OCI-LY7 (cell line): ENCODE results near the gene NDN. TPM values are rescaled to one million over a fixed set of nuclear protein-coding genes. Genes with fewer than 3 reads are reported as not detected.

Experiments
- BruUV-seq: library from RNA; stranded (reverse); fragments of 400-500 nt; replicated peaks from 2 replicates; lab custom pipeline; 2021; lab: Mats Ljungman, UMichigan
- CTCF ChIA-PET: fragments of 300-600 bp; sonication (Branson Sonifier 250); formaldehyde crosslinking; loops from one replicate; lab custom pipeline; 2022; ENCODE audit warnings: antibody characterized with exemption; ENCODE audit not compliant: unreplicated experiment; lab: Charles Lee
- POLR2A ChIA-PET: fragments of 300-600 bp; sonication (Branson Sonifier 250); formaldehyde crosslinking; loops from one replicate; lab custom pipeline; 2022; ENCODE audit warnings: antibody characterized with exemption; lab: Charles Lee
- DNase-seq: peaks from one replicate; pipeline ENCODE4 v3.0.0-alpha.2; 2015; ENCODE audit warnings: low spot score
- H2AFZ ChIP-seq: fragments of 200-600 bp; sonication (generic), shearing (Covaris generic); 2 replicates; pipeline ENCODE4 v1.6.1; 2014; ENCODE audit warnings: mild to moderate bottlenecking, antibody characterized with exemption, low read length, moderate library complexity
- H3K27ac ChIP-seq: fragments of 200-600 bp; sonication (generic); 2 replicates; pipeline ENCODE4 v1.5.1; 2014; ENCODE audit warnings: mixed run types, low read depth, mild to moderate bottlenecking, moderate library complexity, low read length, inconsistent platforms; ENCODE audit not compliant: poor library complexity, severe bottlenecking
- H3K36me3 ChIP-seq: fragments of 200-600 bp; sonication (generic); 2 replicates; pipeline ENCODE4 v1.6.1; 2014; ENCODE audit warnings: mild to moderate bottlenecking, antibody characterized with exemption, low read length, moderate library complexity, mixed read lengths; ENCODE audit not compliant: insufficient read depth
- H3K4me1 ChIP-seq: fragments of 200-600 bp; sonication (generic); 2 replicates; pipeline ENCODE4 v1.5.1; 2014; ENCODE audit warnings: mild to moderate bottlenecking, low read length; ENCODE audit not compliant: insufficient read depth, poor library complexity, severe bottlenecking
- H3K4me2 ChIP-seq: fragments of 200-600 bp; sonication (generic); 2 replicates; pipeline ENCODE4 v1.6.1; 2014; ENCODE audit warnings: mild to moderate bottlenecking, low read length
- H3K4me3 ChIP-seq: fragments of 200-600 bp; sonication (generic); 2 replicates; pipeline ENCODE4 v1.5.1; 2014; ENCODE audit warnings: mild to moderate bottlenecking, low read depth, low read length; ENCODE audit not compliant: poor library complexity, severe bottlenecking
- H3K79me2 ChIP-seq: fragments of 200-600 bp; sonication (generic); 2 replicates; pipeline ENCODE4 v1.6.1; 2016; ENCODE audit warnings: low read depth, mild to moderate bottlenecking, low read length, moderate library complexity, mixed read lengths; ENCODE audit not compliant: insufficient read depth
- H3K9me2 ChIP-seq: fragments of 200-600 bp; sonication (generic); 2 replicates; pipeline ENCODE4 v1.6.1; 2016; ENCODE audit warnings: mild to moderate bottlenecking, low read length, mixed read lengths; ENCODE audit not compliant: insufficient read depth
- H3K9me3 ChIP-seq: fragments of 200-600 bp; sonication (generic); 2 replicates; pipeline ENCODE4 v1.6.1; 2014; ENCODE audit warnings: mild to moderate bottlenecking, mixed run types, low read length, mixed read lengths
- H4K20me1 ChIP-seq: fragments of 200-600 bp; sonication (generic); 2 replicates; pipeline ENCODE4 v1.6.1; 2014; ENCODE audit warnings: mild to moderate bottlenecking, antibody characterized with exemption, low read length, moderate library complexity, mixed read lengths; ENCODE audit not compliant: insufficient read depth
- EZH2phosphoT487 ChIP-seq: fragments of 200-600 bp; sonication (generic); IDR thresholded peaks from 2 replicates; pipeline ENCODE4 v1.6.1; 2018; ENCODE audit warnings: low read depth, borderline replicate concordance, mild to moderate bottlenecking, mixed run types, antibody characterized with exemption, low read length, moderate library complexity, mixed read lengths
- intact Hi-C: fragments of 100-400 bp; cut with micrococcal nuclease; formaldehyde crosslinking; loops from one replicate; pipeline ENCODE4 v1.10.0; 2022; ENCODE audit not compliant: unreplicated experiment
- total RNA-seq, 2 experiments: library from RNA; depleted of rRNA in 1 of 2; stranded (reverse); fragments of >200 nt in 1 of 2; shearing (Covaris generic) in 1 of 2; gene quantifications; 2 replicates each; pipeline ENCODE4 v1.2.3, GENCODE V29; 2014 to 2022
- TF ChIP-seq, protein P1 (sequence below): fragments of 200-600 bp; sonication (generic); conservative IDR thresholded peaks from 2 replicates; pipeline ENCODE4 v1.5.1; 2014; ENCODE audit warnings: mild to moderate bottlenecking, antibody characterized with exemption, low read length, moderate library complexity, mixed read lengths

The NDN gene
- total RNA-seq, 2 experiments from 2014 or later: not detected

- no peak for DNase-seq
- no peak overlapping the region for H3K4me2 ChIP-seq
- H3K27ac ChIP-seq: no peak overlapping the region
- H3K36me3 ChIP-seq: no peaks in the 10 kb centered on the region
- H3K4me1 ChIP-seq: no peaks in the 10 kb centered on the region
- no peak overlapping the region for H2AFZ ChIP-seq
- intact Hi-C loops: no loop called here
- no peaks in the 10 kb centered on the region for H3K79me2 ChIP-seq
- no peaks in the 10 kb centered on the region for H4K20me1 ChIP-seq
- no TSS peak for BruUV-seq
- H3K9me2 ChIP-seq: no peaks in the 10 kb centered on the region
- ChIA-PET POLR2A (interaction anchor here (0.5 kb wide), 1 partner anchor 17 kb away, joined by 3 read pairs; no protein-coding TSS in a partner anchor), CTCF (no interaction called here)
- no peak for TF ChIP-seq EZH2phosphoT487
- TF ChIP-seq, protein P1, sequence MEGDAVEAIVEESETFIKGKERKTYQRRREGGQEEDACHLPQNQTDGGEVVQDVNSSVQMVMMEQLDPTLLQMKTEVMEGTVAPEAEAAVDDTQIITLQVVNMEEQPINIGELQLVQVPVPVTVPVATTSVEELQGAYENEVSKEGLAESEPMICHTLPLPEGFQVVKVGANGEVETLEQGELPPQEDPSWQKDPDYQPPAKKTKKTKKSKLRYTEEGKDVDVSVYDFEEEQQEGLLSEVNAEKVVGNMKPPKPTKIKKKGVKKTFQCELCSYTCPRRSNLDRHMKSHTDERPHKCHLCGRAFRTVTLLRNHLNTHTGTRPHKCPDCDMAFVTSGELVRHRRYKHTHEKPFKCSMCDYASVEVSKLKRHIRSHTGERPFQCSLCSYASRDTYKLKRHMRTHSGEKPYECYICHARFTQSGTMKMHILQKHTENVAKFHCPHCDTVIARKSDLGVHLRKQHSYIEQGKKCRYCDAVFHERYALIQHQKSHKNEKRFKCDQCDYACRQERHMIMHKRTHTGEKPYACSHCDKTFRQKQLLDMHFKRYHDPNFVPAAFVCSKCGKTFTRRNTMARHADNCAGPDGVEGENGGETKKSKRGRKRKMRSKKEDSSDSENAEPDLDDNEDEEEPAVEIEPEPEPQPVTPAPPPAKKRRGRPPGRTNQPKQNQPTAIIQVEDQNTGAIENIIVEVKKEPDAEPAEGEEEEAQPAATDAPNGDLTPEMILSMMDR: no peak
- H3K9me3 ChIP-seq: no peaks in the 10 kb centered on the region
- no peak overlapping the region for H3K4me3 ChIP-seq
These were observed 23.9 kb downstream of the NDN start for GRCh38 chr15:23663232-23663631.

DNA sequence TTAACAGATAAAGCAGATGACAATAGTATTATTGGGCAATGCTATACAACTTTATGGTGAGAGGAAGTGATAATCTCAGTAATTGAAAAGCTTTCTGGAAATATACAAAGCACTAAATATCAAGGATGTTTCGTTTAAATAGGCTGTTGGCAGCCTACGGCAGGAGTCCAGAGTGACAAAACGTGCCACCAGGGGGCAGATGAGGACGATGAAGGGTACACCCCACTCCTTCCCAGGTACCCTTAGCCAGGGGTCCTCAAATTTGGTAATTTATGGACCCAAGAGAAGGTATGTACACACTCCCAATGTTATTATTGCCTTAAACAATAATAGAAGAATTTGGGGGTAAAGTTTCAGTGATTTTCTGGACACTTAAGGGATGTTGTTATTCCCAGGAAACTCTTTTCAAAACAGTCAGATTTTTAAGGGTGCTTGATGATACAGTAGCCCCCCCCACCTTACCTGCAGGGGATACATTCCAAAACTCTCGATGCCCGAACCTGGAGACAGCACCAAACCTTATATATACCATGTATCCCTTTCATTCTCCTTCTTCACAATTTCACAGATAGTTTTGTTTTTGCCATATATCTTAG lies 38.1 kb downstream of the NDN start:
- intact Hi-C loops: loop anchor here (5.0 to 10.0 kb wide), 2 partner anchors 208 to 1196 kb away; no protein-coding TSS in a partner anchor
- ChIA-PET CTCF (no interaction called here), POLR2A (interaction anchor here (0.6 kb wide), 1 partner anchor 1877 kb away, joined by 3 read pairs; no protein-coding TSS in a partner anchor)

More for the DNA sequence above, 38.1 kb downstream of the NDN start:
- no peaks in the 10 kb centered on the region for H3K4me1 ChIP-seq
- TF ChIP-seq, protein P1: peak; percentile 78
- TF ChIP-seq EZH2phosphoT487: no peak
- no peak overlapping the region for H3K27ac ChIP-seq
- BruUV-seq: no TSS peak
- no peaks in the 10 kb centered on the region for H4K20me1 ChIP-seq
- no peak overlapping the region for H2AFZ ChIP-seq
- H3K9me2 ChIP-seq: no peaks in the 10 kb centered on the region
- H3K4me2 ChIP-seq: no peak overlapping the region
- H3K9me3 ChIP-seq: no peaks in the 10 kb centered on the region
- H3K79me2 ChIP-seq: no peaks in the 10 kb centered on the region
- no peaks in the 10 kb centered on the region for H3K36me3 ChIP-seq
- no peak overlapping the region for H3K4me3 ChIP-seq
- peak; percentile 20 for DNase-seq
